ENCODE measurements around the gene SCG3.

GRCh38 chr15:51737522-51738305, 56.4 kb downstream of the SCG3 start, which contains the start of gene LYSMD2:
- TF ChIP-seq CTCF (IDR thresholded peaks at IDR 0.05; ENCODE audit: insufficient read depth, low read depth, low read length), result no peak
- no peak for TF ChIP-seq EZH2 (IDR thresholded peaks at IDR 0.05; ENCODE audit: insufficient read depth, low read length)

Data from astrocyte (in vitro differentiated cells and primary cell).